Measurements from ENCODE around the gene CPNE5.

The CPNE5 gene

DNA sequence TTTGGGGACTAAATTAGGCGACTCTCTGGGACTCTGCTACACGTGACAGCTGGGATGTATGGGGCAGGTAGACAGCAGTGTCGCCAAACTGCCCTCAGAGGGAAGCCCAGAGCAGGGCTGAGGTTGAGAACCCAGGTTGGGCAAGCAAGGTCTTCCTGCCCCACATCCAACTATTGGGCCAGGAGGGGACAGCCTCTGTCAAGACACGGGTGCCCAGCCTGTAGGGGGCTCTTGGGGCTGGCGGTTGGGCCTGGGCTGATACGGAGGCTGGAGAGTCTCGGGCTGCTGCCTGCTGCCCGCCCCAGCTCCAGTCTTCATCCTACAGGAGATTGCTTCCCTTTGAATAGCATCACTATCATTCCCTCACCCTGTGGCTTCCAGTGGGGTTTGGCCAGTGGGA lies 33.3 kb downstream of the CPNE5 start:
- Histone ChIP-seq H2AFZ (ENCODE audit: low read length) (no peak overlapping the region), H3K79me2 (ENCODE audit: low read length) (no peaks in the 10 kb centered on the region), H3K9me2 (replicated peaks; ENCODE audit: insufficient read depth, low read length) (no peaks in the 10 kb centered on the region), H3K4me2 (ENCODE audit: low read depth, low read length) (no peak overlapping the region), H3F3A (ENCODE audit: insufficient read depth, low read length) (no peaks in the 10 kb centered on the region), H3K36me3 (replicated peaks; ENCODE audit: insufficient read depth, low read length) (no peaks in the 10 kb centered on the region), H4K20me1 (ENCODE audit: insufficient read depth, low read length) (no peaks in the 10 kb centered on the region), H3K4me3 (ENCODE audit: low read length) (no peak overlapping the region), H3K27ac (ENCODE audit: low read length) (no peak overlapping the region), H3K9ac (ENCODE audit: low read length) (no peak overlapping the region), H3K27me3 (replicated peaks; ENCODE audit: insufficient read depth, low read length) (no peaks in the 10 kb centered on the region), H3K9me3 (replicated peaks; ENCODE audit: insufficient read depth, low read length) (no peaks in the 10 kb centered on the region), H3K4me1 (ENCODE audit: low read length) (no peaks in the 10 kb centered on the region)
- DNase-seq: no peak
- no peak for TF ChIP-seq EZH2 (optimal IDR thresholded peaks at IDR 0.05; ENCODE audit: low read depth, low read length)
- TF ChIP-seq, protein P1, sequence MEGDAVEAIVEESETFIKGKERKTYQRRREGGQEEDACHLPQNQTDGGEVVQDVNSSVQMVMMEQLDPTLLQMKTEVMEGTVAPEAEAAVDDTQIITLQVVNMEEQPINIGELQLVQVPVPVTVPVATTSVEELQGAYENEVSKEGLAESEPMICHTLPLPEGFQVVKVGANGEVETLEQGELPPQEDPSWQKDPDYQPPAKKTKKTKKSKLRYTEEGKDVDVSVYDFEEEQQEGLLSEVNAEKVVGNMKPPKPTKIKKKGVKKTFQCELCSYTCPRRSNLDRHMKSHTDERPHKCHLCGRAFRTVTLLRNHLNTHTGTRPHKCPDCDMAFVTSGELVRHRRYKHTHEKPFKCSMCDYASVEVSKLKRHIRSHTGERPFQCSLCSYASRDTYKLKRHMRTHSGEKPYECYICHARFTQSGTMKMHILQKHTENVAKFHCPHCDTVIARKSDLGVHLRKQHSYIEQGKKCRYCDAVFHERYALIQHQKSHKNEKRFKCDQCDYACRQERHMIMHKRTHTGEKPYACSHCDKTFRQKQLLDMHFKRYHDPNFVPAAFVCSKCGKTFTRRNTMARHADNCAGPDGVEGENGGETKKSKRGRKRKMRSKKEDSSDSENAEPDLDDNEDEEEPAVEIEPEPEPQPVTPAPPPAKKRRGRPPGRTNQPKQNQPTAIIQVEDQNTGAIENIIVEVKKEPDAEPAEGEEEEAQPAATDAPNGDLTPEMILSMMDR (IDR thresholded peaks at IDR 0.05; ENCODE audit: low read length): no peak
- TF ChIP-seq EZH2phosphoT487 (IDR thresholded peaks at IDR 0.05; ENCODE audit: low read length): no peak

DNA sequence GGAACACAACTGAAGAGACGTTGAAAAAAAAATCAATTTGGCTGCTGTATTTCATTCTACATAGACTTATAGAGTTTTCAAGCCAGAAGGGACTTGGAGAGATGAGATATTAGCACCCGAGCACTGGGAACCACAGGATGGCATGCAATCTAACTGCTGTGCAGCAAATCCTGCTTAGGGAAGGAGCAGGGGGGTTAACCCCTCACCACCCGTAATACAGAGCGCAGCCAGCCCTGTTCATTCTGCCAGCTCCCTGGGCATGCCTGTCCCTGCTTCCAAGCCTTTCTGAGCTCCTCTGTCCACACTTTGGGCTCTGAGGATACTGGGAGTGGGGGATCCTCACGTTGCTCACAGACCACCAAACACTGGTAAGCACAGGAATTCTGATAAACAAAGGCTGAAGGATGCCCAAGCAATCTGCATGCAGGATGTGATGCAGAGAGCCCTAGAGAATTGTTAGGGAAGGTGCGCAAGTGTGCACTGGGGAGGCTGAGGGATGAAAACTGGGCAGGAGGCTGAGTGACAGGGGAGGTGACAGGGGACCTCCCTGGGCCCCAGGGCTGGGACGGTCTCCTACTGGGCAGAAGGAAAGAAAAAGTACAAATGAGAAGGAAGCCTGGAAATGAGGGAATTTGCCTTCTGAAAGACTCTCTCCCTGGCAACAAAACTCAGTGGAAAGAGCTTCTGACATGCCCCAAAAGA lies 34.0 kb downstream of the CPNE5 start:
- Histone ChIP-seq H4K20me1 (ENCODE audit: insufficient read depth, low read length) (no peaks in the 10 kb centered on the region), H3K27me3 (replicated peaks; ENCODE audit: insufficient read depth, low read length) (no peaks in the 10 kb centered on the region), H3K4me1 (ENCODE audit: low read length) (no peaks in the 10 kb centered on the region), H3K79me2 (ENCODE audit: low read length) (no peaks in the 10 kb centered on the region), H3K36me3 (replicated peaks; ENCODE audit: insufficient read depth, low read length) (no peaks in the 10 kb centered on the region), H3K9me3 (replicated peaks; ENCODE audit: insufficient read depth, low read length) (no peaks in the 10 kb centered on the region), H3K4me3 (ENCODE audit: low read length) (no peak overlapping the region), H3K4me2 (ENCODE audit: low read depth, low read length) (no peak overlapping the region), H3K27ac (ENCODE audit: low read length) (no peak overlapping the region), H3K9ac (ENCODE audit: low read length) (no peak overlapping the region), H3K9me2 (replicated peaks; ENCODE audit: insufficient read depth, low read length) (no peaks in the 10 kb centered on the region), H3F3A (ENCODE audit: insufficient read depth, low read length) (no peaks in the 10 kb centered on the region), H2AFZ (ENCODE audit: low read length) (no peak overlapping the region)
- TF ChIP-seq, protein P1 (IDR thresholded peaks at IDR 0.05; ENCODE audit: low read length): no peak
- no peak for TF ChIP-seq EZH2 (optimal IDR thresholded peaks at IDR 0.05; ENCODE audit: low read depth, low read length)
- no peak for TF ChIP-seq EZH2phosphoT487 (IDR thresholded peaks at IDR 0.05; ENCODE audit: low read length)
- no peak for DNase-seq

DNA sequence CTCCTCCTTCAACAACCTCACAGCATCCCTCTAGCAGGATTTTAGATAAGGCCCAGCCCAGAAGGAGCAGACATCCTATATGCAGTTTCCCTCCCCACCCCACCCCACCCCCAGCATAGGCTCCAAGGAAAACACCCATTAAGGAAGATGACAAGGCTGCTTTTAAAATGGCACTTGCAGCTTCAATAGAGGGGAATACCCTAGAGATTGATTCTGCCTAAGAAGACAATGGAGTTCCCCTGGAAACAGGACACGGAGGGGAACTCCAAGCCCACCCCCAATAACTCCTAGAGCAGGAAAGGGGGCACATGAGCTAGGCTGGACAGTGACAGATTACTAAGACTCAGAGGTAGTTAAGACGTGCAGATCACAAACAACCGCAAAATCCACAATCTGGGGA lies 34.7 kb downstream of the CPNE5 start:
- no peak for DNase-seq
- TF ChIP-seq EZH2 (optimal IDR thresholded peaks at IDR 0.05; ENCODE audit: low read depth, low read length) (no peak), EZH2phosphoT487 (IDR thresholded peaks at IDR 0.05; ENCODE audit: low read length) (no peak)
- TF ChIP-seq, protein P1 (IDR thresholded peaks at IDR 0.05; ENCODE audit: low read length): no peak
- Histone ChIP-seq H4K20me1 (ENCODE audit: insufficient read depth, low read length) (no peaks in the 10 kb centered on the region), H3K27ac (ENCODE audit: low read length) (no peak overlapping the region), H2AFZ (ENCODE audit: low read length) (no peak overlapping the region), H3K36me3 (replicated peaks; ENCODE audit: insufficient read depth, low read length) (no peaks in the 10 kb centered on the region), H3K4me3 (ENCODE audit: low read length) (no peak overlapping the region), H3F3A (ENCODE audit: insufficient read depth, low read length) (no peaks in the 10 kb centered on the region), H3K9me2 (replicated peaks; ENCODE audit: insufficient read depth, low read length) (no peaks in the 10 kb centered on the region), H3K9ac (ENCODE audit: low read length) (no peak overlapping the region), H3K9me3 (replicated peaks; ENCODE audit: insufficient read depth, low read length) (no peaks in the 10 kb centered on the region), H3K79me2 (ENCODE audit: low read length) (no peaks in the 10 kb centered on the region), H3K27me3 (replicated peaks; ENCODE audit: insufficient read depth, low read length) (no peaks in the 10 kb centered on the region), H3K4me2 (ENCODE audit: low read depth, low read length) (no peak overlapping the region), H3K4me1 (ENCODE audit: low read length) (no peaks in the 10 kb centered on the region)

All from MM.1S (cell line).